Liver (tissue), 9 donors: ENCODE results near the gene KLF1. TPM values are rescaled to one million over a fixed set of nuclear protein-coding genes. Genes with fewer than 3 reads are reported as not detected.
A peak's percentile ranks its signal among the peaks of the same experiment; 100 is the strongest.

Source experiments
- DNase-seq: peaks from one replicate; pipeline ENCODE4 v3.0.0-alpha.2; 2017; ENCODE audit warnings: low spot score
- H3K27ac ChIP-seq, 2 donors: one replicate each; pipeline ENCODE4 v1.7.0; 2013; ENCODE audit warnings: inconsistent platforms in 2 of 2, low read length in 2 of 2, control low read depth in 1 of 2, low read depth in 1 of 2, mild to moderate bottlenecking in 1 of 2
- H3K27me3 ChIP-seq, 4 donors: one replicate each; pipeline versions ENCODE4 v1.6.1 to v1.7.0; 2013; ENCODE audit warnings: low read length in 3 of 4, inconsistent platforms in 1 of 4, mild to moderate bottlenecking in 1 of 4, moderate library complexity in 1 of 4; ENCODE audit not compliant: control insufficient read depth in 4 of 4, insufficient read depth in 4 of 4
- H3K36me3 ChIP-seq, 4 donors: one replicate each; pipeline versions ENCODE4 v1.6.1 to v1.7.0; 2013; ENCODE audit warnings: low read length in 3 of 4, mild to moderate bottlenecking in 3 of 4, low read depth in 1 of 4, moderate library complexity in 1 of 4; ENCODE audit not compliant: control insufficient read depth in 4 of 4, insufficient read depth in 3 of 4
- H3K4me1 ChIP-seq, 4 donors: one replicate each; pipeline versions ENCODE4 v1.6.1 to v1.7.0; 2013; ENCODE audit warnings: low read length in 3 of 4, mild to moderate bottlenecking in 3 of 4, moderate library complexity in 1 of 4; ENCODE audit not compliant: control insufficient read depth in 4 of 4, insufficient read depth in 4 of 4
- H3K4me3 ChIP-seq, 3 donors: one replicate each; pipeline versions ENCODE4 v1.6.1 to v1.7.0; 2013; ENCODE audit warnings: low read length in 3 of 3, control low read depth in 1 of 3, low read depth in 1 of 3, mild to moderate bottlenecking in 1 of 3
- H3K9ac ChIP-seq, 2 donors: one replicate each; pipeline ENCODE4 v1.7.0; 2013; ENCODE audit warnings: low read length in 2 of 2, mild to moderate bottlenecking in 2 of 2, moderate library complexity in 2 of 2, control low read depth in 1 of 2, low read depth in 1 of 2
- H3K9me3 ChIP-seq, 4 donors: one replicate each; pipeline versions ENCODE4 v1.6.1 to v1.7.0; 2013; ENCODE audit warnings: low read length in 3 of 4; ENCODE audit not compliant: control insufficient read depth in 4 of 4
- FOXA1 ChIP-seq: IDR thresholded peaks from 2 replicates; pipeline ENCODE4 v1.6.1; 2016; ENCODE audit warnings: antibody characterized with exemption
- FOXA2 ChIP-seq: IDR thresholded peaks from 2 replicates; pipeline ENCODE4 v1.6.1; 2016; ENCODE audit warnings: antibody characterized with exemption
- GABPA ChIP-seq, 2 donors: IDR thresholded peaks in 1 of 2; conservative IDR thresholded peaks in 1 of 2; 2 replicates each; pipeline ENCODE4 v1.6.1; 2016; ENCODE audit warnings: antibody characterized with exemption in 2 of 2, mild to moderate bottlenecking in 1 of 2, moderate library complexity in 1 of 2
- HNF4A ChIP-seq, 2 donors: conservative IDR thresholded peaks; 2 replicates each; pipeline ENCODE4 v1.6.1; 2016; ENCODE audit warnings: antibody characterized with exemption in 2 of 2, mild to moderate bottlenecking in 2 of 2
- JUND ChIP-seq, 2 donors: IDR thresholded peaks; 2 replicates each; pipeline ENCODE4 v1.6.1; 2016; ENCODE audit warnings: antibody characterized with exemption in 2 of 2
- NR2F2 ChIP-seq: IDR thresholded peaks from 2 replicates; pipeline ENCODE4 v1.6.1; 2016; ENCODE audit warnings: antibody characterized with exemption
- RXRA ChIP-seq, 2 donors: IDR thresholded peaks; 2 replicates each; pipeline ENCODE4 v1.6.1; 2017 to 2018; ENCODE audit warnings: antibody characterized with exemption in 2 of 2, mild to moderate bottlenecking in 1 of 2
- SP1 ChIP-seq: IDR thresholded peaks from 2 replicates; pipeline ENCODE4 v1.6.1; 2018; ENCODE audit warnings: antibody characterized with exemption, mild to moderate bottlenecking
- TAF1 ChIP-seq: conservative IDR thresholded peaks from 2 replicates; pipeline ENCODE4 v1.6.1; 2016; ENCODE audit warnings: antibody characterized with exemption, mild to moderate bottlenecking
- WGBS: extraction: QIAGEN DNeasy Blood & Tissue Kit; methylation state at CpG from one replicate; pipeline ENCODE4 v1.1.7; 2013; 5-methylcytosine and 5-hydroxymethylcytosine counted together
- polyA plus RNA-seq, 2 donors: library from polyadenylated mRNA; stranded (reverse) in 1 of 2; unstranded in 1 of 2; fragments of 200-250 nt in 1 of 2; fragments of >200 nt in 1 of 2; fragmentation: Nextera tagmentation in 1 of 2; extraction: Ambion mirVana in 1 of 2; gene quantifications; one replicate each; pipeline versions ENCODE4 v1.2.1 to v1.2.3, GENCODE V29; 2013 to 2015
- total RNA-seq, 2 donors: library from RNA; depleted of rRNA; stranded (reverse); fragments of >200 nt; gene quantifications; one replicate each; pipeline ENCODE4 v1.2.3, GENCODE V29; 2014
- TF ChIP-seq, protein P1 (sequence below): IDR thresholded peaks from 2 replicates; pipeline ENCODE4 v1.6.1; 2016; ENCODE audit warnings: antibody characterized with exemption
- TF ChIP-seq, protein P2 (sequence below): fragments of 150-350 bp; IDR thresholded peaks from 2 replicates; pipeline ENCODE4 v1.5.1; 2017; ENCODE audit warnings: improper control_type of control experiment, low read depth, low read length; ENCODE audit not compliant: missing input control
- TF ChIP-seq, protein P3 (sequence below): IDR thresholded peaks from 2 replicates; pipeline ENCODE4 v1.6.1; 2016; ENCODE audit warnings: antibody characterized with exemption
- donor health status: healthy.
- donor health status: healthy.
- donor health status: healthy.
- donor health status: healthy.
- donor health status: healthy.

Gene KLF1
- total and polyA plus RNA-seq, 4 donors: 234 TPM; not detected in 3

DNA sequence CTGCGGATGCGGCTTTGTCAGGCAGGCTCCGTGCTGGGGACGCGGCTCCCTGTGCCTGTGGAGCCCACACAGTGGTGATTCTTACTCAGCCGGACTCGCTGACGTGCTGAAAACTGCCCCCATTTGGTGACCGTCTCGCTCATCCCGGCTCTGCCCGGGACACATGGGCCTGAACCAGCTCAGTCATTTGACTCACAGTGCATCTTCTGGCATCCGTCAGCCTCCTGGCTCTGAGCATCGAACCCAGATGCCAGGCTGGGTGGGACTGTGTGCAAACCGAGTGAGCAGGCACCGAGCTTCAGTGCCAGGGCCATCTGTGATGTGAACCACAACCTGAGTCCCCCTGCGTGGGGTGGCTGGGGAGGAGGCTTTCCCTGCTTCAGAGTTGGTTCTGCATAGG lies 9.5 kb upstream of the KLF1 start (continued):
- TF ChIP-seq, protein P1, sequence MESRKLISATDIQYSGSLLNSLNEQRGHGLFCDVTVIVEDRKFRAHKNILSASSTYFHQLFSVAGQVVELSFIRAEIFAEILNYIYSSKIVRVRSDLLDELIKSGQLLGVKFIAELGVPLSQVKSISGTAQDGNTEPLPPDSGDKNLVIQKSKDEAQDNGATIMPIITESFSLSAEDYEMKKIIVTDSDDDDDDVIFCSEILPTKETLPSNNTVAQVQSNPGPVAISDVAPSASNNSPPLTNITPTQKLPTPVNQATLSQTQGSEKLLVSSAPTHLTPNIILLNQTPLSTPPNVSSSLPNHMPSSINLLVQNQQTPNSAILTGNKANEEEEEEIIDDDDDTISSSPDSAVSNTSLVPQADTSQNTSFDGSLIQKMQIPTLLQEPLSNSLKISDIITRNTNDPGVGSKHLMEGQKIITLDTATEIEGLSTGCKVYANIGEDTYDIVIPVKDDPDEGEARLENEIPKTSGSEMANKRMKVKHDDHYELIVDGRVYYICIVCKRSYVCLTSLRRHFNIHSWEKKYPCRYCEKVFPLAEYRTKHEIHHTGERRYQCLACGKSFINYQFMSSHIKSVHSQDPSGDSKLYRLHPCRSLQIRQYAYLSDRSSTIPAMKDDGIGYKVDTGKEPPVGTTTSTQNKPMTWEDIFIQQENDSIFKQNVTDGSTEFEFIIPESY: no peak
- no peak for TF ChIP-seq RXRA (IDR thresholded peaks at IDR 0.05)
- no peak for TF ChIP-seq NR2F2
- TF ChIP-seq HNF4A (conservative IDR thresholded peaks at IDR 0.05): no peak
- TF ChIP-seq, protein P2, sequence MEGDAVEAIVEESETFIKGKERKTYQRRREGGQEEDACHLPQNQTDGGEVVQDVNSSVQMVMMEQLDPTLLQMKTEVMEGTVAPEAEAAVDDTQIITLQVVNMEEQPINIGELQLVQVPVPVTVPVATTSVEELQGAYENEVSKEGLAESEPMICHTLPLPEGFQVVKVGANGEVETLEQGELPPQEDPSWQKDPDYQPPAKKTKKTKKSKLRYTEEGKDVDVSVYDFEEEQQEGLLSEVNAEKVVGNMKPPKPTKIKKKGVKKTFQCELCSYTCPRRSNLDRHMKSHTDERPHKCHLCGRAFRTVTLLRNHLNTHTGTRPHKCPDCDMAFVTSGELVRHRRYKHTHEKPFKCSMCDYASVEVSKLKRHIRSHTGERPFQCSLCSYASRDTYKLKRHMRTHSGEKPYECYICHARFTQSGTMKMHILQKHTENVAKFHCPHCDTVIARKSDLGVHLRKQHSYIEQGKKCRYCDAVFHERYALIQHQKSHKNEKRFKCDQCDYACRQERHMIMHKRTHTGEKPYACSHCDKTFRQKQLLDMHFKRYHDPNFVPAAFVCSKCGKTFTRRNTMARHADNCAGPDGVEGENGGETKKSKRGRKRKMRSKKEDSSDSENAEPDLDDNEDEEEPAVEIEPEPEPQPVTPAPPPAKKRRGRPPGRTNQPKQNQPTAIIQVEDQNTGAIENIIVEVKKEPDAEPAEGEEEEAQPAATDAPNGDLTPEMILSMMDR: no peak
- no peak for TF ChIP-seq FOXA2
- no peak for TF ChIP-seq FOXA1
- TF ChIP-seq SP1: no peak
- TF ChIP-seq JUND (IDR thresholded peaks at IDR 0.05): no peak
- TF ChIP-seq TAF1: no peak

DNA sequence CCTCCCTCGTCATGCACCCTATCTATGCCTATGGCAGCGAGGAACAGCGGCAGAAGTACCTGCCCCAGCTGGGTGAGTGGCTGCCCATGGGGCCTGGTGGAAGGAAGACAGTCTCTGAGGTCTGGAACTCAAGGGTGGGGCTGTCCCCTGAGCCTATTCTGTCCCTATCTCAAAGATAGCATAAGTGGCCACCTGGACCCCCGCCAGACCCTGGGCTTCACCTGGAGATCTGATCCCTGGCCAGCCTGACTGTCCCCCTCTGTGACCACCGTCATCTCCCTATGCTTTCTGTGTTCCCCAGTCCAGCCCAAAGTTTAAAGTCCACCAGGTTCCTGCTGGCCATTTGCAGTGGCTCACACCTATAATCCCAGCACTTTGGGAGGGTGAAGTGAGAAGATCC lies 6.6 kb upstream of the KLF1 start:
- H3K27me3 ChIP-seq: no peaks in the 10 kb centered on the region
- no peak overlapping the region for H3K4me3 ChIP-seq
- WGBS: 85% methylated on average over 5 of the region's 5 CpGs
- TF ChIP-seq HNF4A (conservative IDR thresholded peaks at IDR 0.05): peak in 1 of 2 donors; percentile 53
- TF ChIP-seq GABPA (IDR thresholded peaks at IDR 0.05 in 1 of 2, conservative IDR thresholded peaks at IDR 0.05 in 1 of 2): no peak
- H3K9me3 ChIP-seq: no peaks in the 10 kb centered on the region
- no peak for DNase-seq
- no peak overlapping the region for H3K9ac ChIP-seq
- peaks cover 10 to 43% (median 13%) of the 10 kb centered on the region in 4 donors for H3K36me3 ChIP-seq
- no peak overlapping the region for H3K27ac ChIP-seq
- H3K4me1 ChIP-seq: peaks cover 6 to 32% (median 23%) of the 10 kb centered on the region in 4 donors

DNA sequence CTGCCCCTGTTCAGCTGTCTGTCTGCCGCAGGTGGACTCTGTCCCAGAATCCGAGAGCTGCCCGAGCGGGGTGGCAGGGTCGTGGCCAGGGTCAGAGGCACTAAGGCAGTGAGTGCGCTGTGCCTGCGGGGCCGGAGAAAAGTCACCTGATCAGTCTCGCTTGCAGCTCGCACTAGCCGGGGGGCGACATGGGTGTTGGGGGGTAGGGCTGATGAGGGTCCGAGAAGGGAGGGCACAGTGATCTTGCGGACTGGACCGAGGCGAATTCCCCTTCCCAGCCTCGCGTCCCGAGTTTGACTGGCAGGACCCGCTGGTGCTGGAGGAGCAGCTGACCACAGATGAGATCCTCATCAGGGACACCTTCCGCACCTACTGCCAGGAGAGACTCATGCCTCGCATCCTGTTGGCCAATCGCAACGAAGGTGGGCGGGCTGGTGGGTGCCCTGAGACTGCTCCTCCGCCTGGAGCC lies 4.6 kb upstream of the KLF1 start:
- WGBS: 5% methylated on average over 26 of the region's 26 CpGs

More for the DNA sequence above, 4.6 kb upstream of the KLF1 start:
- Histone ChIP-seq H3K4me1 (peaks cover 6 to 32% (median 23%) of the 10 kb centered on the region in 4 donors), H3K9me3 (no peaks in the 10 kb centered on the region), H3K36me3 (peaks cover 6 to 24% (median 11%) of the 10 kb centered on the region in 4 donors), H3K27ac (peak overlapping the region; percentile 78 to 81), H3K27me3 (no peaks in the 10 kb centered on the region), H3K9ac (peak overlapping the region; percentile 49 to 76), H3K4me3 (peak overlapping the region; percentile 91 to 98 (median 92))
- DNase-seq: no peak
- TF ChIP-seq, protein P3, sequence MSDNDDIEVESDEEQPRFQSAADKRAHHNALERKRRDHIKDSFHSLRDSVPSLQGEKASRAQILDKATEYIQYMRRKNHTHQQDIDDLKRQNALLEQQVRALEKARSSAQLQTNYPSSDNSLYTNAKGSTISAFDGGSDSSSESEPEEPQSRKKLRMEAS: no peak
- TF ChIP-seq HNF4A (conservative IDR thresholded peaks at IDR 0.05): peak in 1 of 2 donors; percentile 73
